Caki2 (cell line): Measurements from ENCODE around the gene ELOVL5. TPM values are rescaled to one million over a fixed set of nuclear protein-coding genes. Genes with fewer than 3 reads are reported as not detected.

ENCODE experiments used
- DNase-seq: peaks from one replicate; pipeline ENCODE4 v3.0.0-alpha.2; 2015; ENCODE audit warnings: low read depth
- in situ Hi-C: cut with HindIII; loops from 2 replicates; pipeline ENCODE4 v1.10.0; 2016; ENCODE audit warnings: low sequenced_read_pairs, low pct_unique_long_range_greater_than_20kb, mixed read lengths
- total RNA-seq: library from RNA; depleted of rRNA; stranded (reverse); fragments of >200 nt; shearing (Covaris generic); gene quantifications from 2 replicates; pipeline ENCODE4 v1.2.3, GENCODE V29; 2014; ENCODE audit warnings: low replicate concordance

Gene ELOVL5
- total RNA-seq, 1 experiment from 2014 or later, result 13.0 TPM

GRCh38 chr6:53263917-53264316 lies 84.8 kb downstream of the ELOVL5 start:
- no peak for DNase-seq
- in situ Hi-C loops, result no loop called here

- in situ Hi-C loops, result no loop called here
- no peak for DNase-seq
Observed at GRCh38 chr6:53259860-53260580, 88.7 kb downstream of the ELOVL5 start.

- DNase-seq, result no peak
- in situ Hi-C loops, result no loop called here
Observed at GRCh38 chr6:53258774-53259155, 90.0 kb downstream of the ELOVL5 start.

- no peak for DNase-seq
- in situ Hi-C loops, result no loop called here
Observed at GRCh38 chr6:53258076-53258773, 90.5 kb downstream of the ELOVL5 start.

- DNase-seq, result no peak
- in situ Hi-C loops, result no loop called here
Observed at GRCh38 chr6:53257533-53257932, 91.2 kb downstream of the ELOVL5 start.

- no peak for DNase-seq
- in situ Hi-C loops, result no loop called here
Observed at GRCh38 chr6:53257001-53257400, 91.7 kb downstream of the ELOVL5 start.

GRCh38 chr6:53252177-53252692 lies 96.5 kb downstream of the ELOVL5 start:
- in situ Hi-C loops, result no loop called here
- DNase-seq, result no peak

GRCh38 chr6:53251033-53251672 lies 97.6 kb downstream of the ELOVL5 start:
- in situ Hi-C loops, result no loop called here
- no peak for DNase-seq

- peak; percentile 71 for DNase-seq
- in situ Hi-C loops, result no loop called here
Observed at GRCh38 chr6:53250176-53251032, 98.3 kb downstream of the ELOVL5 start.

- no peak for DNase-seq
- in situ Hi-C loops, result no loop called here
Observed at GRCh38 chr6:53246924-53247323, 101.8 kb downstream of the ELOVL5 start.

- DNase-seq, result no peak
- in situ Hi-C loops, result no loop called here
Observed at GRCh38 chr6:53244958-53245357, 103.8 kb downstream of the ELOVL5 start.

- in situ Hi-C loops, result no loop called here
Observed at GRCh38 chr6:53244399-53244931, 104.3 kb downstream of the ELOVL5 start.

GRCh38 chr6:53241938-53242337 lies 106.8 kb downstream of the ELOVL5 start:
- no peak for DNase-seq
- in situ Hi-C loops, result no loop called here

More at GRCh38 chr6:53244399-53244931, 104.3 kb downstream of the ELOVL5 start:
- DNase-seq, result no peak

GRCh38 chr6:53240761-53241160 lies 108.0 kb downstream of the ELOVL5 start:
- in situ Hi-C loops, result no loop called here
- DNase-seq, result no peak

- no peak for DNase-seq
- in situ Hi-C loops, result no loop called here
Observed at GRCh38 chr6:53240139-53240538, 108.6 kb downstream of the ELOVL5 start.

GRCh38 chr6:53239526-53239925 lies 109.2 kb downstream of the ELOVL5 start:
- DNase-seq, result no peak
- in situ Hi-C loops, result no loop called here

- no peak for DNase-seq
- in situ Hi-C loops, result no loop called here
Observed at GRCh38 chr6:53238311-53238710, 110.4 kb downstream of the ELOVL5 start.

- in situ Hi-C loops, result no loop called here
- no peak for DNase-seq
Observed at GRCh38 chr6:53236241-53236640, 112.5 kb downstream of the ELOVL5 start.
